ENCODE results near the gene CHKB. TPM values are rescaled to one million over a fixed set of nuclear protein-coding genes. Genes with fewer than 3 reads are reported as not detected.
"Not testable (repeated sequence)": the region's sequence is repeated elsewhere in the genome, so short reads cannot be mapped to it uniquely, and the experiment has no call there.

Gene CHKB
- total RNA-seq, 1 donor from 2014 or later, result 18.0 TPM

DNA sequence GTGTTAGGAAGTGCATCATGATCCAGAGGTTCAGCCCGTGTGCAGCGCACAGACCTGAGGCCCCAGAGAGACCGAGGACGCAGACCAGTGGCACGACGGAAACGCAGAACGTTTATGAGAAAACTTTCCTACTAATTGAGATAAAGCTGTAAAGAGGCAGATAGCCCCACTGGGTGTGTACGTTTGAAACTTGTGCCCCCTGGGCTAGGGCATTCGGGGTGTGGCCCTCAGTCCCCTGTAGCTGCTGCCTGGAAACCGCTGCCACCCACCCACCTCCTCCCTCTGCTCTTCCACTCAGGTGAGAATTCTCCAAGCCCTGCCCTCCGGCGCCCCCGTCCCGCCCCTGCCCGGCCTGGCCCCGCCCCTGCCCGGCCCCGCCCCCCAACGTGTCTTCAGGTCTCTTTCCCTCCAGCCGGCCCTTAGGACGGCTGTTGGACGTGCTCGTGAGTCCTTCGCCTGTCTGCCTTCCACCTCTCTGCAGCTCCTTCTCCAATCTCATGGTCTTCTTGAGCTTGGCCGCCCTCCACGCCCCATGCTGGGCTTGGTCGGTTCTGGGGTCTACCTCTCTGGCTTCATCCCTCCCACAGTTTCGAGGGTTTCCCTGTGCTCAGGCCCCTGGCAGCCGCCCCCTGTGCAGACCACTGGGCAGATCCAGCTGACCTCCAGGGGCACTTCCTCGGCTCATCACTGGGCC, 30.0 kb upstream of the CHKB start:
- no peak for DNase-seq (ENCODE audit: low read depth in 2 of 2)

DNA sequence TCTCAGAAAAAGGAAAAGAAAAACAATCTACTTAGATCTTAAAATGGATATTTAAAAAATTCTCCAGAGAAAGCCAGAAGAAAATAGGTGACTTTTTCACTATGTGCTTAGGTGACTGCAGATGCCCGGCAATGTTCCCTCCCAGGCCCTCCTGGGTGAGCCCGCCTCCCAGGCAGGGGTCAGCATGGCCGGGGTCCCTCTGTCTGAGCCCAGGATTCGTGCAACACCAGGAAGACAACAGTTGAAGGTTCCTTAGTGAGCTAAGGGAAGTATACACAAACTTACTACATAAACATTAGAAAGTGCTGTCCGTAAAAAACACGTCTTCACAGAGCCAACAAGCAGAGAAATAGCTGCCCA, 29.5 kb upstream of the CHKB start:
- no peak for DNase-seq (ENCODE audit: low read depth in 2 of 2)

- no peak for DNase-seq (ENCODE audit: low read depth in 2 of 2)
These were observed 28.9 kb upstream of the CHKB start for GRCh38 chr22:50611341-50612060.

- DNase-seq (ENCODE audit: low read depth in 2 of 2), result no peak
These were observed 27.9 kb upstream of the CHKB start for GRCh38 chr22:50610581-50610980.

- DNase-seq (ENCODE audit: low read depth in 2 of 2), result no peak
These were observed 27.4 kb upstream of the CHKB start for GRCh38 chr22:50610041-50610451.

DNA sequence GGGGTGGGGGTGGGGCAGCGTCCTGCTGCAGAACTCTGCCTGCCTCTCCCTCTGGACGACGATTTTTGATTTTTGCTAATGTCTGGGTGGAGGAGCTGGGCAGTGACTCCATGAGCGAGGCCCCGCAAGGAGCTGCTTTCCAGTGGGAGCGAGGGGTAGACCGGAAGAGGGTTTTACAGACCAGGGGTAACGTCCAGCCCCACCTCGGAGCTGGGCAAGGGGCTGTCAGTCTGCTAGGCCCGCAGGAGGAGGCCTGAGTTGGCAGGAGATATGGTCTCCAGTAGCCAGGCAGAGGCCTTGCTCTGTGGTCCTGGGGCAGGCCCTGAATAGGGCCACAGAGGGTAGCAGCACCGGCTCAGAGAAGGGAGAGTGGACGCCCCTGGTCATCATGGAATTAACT, 26.9 kb upstream of the CHKB start:
- DNase-seq (ENCODE audit: low read depth in 2 of 2), result no peak

GRCh38 chr22:50608996-50609395, 26.3 kb upstream of the CHKB start:
- DNase-seq (ENCODE audit: low read depth in 2 of 2), result no peak

- DNase-seq (ENCODE audit: low read depth in 2 of 2), result not testable (repeated sequence)
These were observed 25.6 kb upstream of the CHKB start for GRCh38 chr22:50608058-50608840.

DNA sequence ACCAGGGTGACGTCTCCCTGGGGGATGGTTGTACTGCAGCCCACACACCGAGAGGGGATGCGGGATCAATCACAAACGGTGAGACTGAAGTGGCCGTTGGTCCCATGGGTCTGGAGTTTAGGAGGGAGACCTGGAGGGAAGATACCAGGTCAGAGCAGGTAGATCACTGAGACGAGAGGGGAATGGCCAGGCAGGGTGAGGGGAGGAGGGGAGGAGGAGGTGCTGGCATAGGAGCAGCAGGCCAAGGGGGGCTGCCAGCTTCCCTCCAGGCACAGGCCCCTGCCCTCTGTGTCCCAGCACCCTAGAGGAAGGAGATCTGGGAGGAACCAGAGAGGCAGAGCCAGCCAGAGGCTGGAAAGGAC, 25.0 kb upstream of the CHKB start:
- DNase-seq (ENCODE audit: low read depth in 2 of 2), result no peak

- no peak for DNase-seq (ENCODE audit: low read depth in 2 of 2)
These were observed 24.5 kb upstream of the CHKB start for GRCh38 chr22:50606946-50607658.

DNA sequence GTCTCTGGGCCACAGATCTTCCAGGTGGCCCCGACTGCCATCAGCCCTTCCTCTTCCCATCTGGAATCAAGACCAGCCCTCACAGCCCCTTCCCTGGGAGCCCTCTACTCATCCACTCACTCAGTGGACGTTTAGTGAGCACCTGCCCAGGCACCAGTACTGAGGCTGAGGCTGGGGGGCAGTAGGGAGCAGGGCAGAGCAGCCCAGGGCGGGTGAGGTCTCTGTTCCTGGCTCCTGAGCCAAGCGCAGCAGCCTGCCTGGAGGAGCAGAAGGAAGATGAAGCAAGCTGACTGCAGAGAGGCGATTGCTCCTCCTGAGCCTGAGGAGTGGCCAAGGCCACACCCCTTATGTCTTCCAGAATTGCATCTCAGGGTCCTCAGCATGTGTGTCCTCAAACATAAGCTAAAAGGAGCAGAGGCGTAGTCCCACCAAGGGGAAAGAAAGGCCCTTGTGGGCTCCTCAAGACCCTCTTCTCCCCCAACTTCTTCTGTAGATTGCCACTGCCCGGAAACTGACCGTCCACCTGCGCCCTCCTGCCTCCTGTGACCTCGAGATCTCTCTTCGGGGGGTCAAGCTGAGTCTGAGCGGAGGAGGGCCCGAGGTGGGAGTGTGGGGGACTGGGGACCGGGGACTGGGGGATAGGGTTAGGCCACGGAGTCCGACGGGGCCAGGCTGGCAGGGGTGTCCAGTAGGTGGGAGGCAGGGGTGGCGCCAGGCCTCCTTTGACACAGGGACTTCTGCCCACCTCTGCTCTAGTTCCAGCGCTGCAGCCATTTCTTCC, 23.7 kb upstream of the CHKB start:
- DNase-seq (ENCODE audit: low read depth in 2 of 2), result no peak

GRCh38 chr22:50605613-50606074, 23.0 kb upstream of the CHKB start:
- DNase-seq (ENCODE audit: low read depth in 2 of 2), result no peak

- DNase-seq (ENCODE audit: low read depth in 2 of 2), result no peak
These were observed 22.5 kb upstream of the CHKB start for GRCh38 chr22:50605002-50605612.

- no peak for DNase-seq (ENCODE audit: low read depth in 2 of 2)
These were observed 21.8 kb upstream of the CHKB start for GRCh38 chr22:50604256-50605001.

DNA sequence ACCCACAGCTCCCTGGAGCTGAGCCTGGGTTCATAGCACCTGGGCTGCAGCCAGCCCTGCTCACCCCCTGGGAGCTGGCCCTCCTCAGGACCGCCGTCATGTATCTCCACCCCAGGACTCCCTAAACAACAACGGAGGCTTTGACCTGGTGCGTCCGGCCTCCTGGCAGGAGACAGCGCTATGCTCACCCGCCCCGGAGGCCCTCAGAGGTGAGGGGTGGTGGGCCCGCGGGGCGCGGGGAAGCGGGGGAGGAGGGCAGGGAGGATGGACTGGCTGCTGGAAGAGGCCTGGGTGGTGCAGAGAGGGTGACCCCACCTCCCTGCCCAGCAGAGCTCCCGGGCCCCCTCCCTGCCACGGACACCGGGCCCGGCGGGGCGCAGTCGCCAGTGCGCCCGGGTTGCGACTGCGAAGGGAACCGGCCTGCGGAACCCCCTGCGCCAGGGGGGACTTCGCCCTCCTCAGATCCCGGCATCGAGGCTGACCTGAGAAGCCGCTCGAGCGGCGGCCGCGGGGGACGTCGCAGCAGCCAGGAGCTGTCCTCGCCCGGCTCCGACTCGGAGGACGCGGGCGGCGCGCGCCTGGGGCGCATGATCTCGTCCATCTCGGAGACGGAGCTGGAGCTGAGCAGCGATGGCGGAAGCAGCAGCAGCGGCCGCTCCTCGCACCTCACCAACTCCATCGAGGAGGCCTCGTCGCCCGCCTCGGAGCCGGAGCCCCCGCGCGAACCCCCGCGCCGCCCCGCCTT, 21.0 kb upstream of the CHKB start:
- no peak for DNase-seq (ENCODE audit: low read depth in 2 of 2)

GRCh38 chr22:50602338-50602700, 19.7 kb upstream of the CHKB start:
- DNase-seq (ENCODE audit: low read depth in 2 of 2), result no peak

- no peak for DNase-seq (ENCODE audit: low read depth in 2 of 2)
These were observed 19.2 kb upstream of the CHKB start for GRCh38 chr22:50601669-50602337.

GRCh38 chr22:50600967-50601668, 18.5 kb upstream of the CHKB start:
- DNase-seq (ENCODE audit: low read depth in 2 of 2), result no peak

All from dermis microvascular lymphatic vessel endothelial cell (primary cell).